ENCODE measurements around the gene WDR20.
A peak's percentile ranks its signal among the peaks of the same experiment; 100 is the strongest.

WDR20 gene

GRCh38 chr14:102232348-102232625 is 92.6 kb downstream of the WDR20 start:
- H3K4me2 ChIP-seq (ENCODE audit: low read depth, low read length, poor library complexity, severe bottlenecking) = no peak overlapping the region
- TF ChIP-seq CTCF (conservative IDR thresholded peaks at IDR 0.05; ENCODE audit: low read length) (no peak), EZH2phosphoT487 (IDR thresholded peaks at IDR 0.05; ENCODE audit: borderline replicate concordance) (no peak)
- H3K9ac ChIP-seq (ENCODE audit: low read depth, low read length, poor library complexity, severe bottlenecking) = no peak overlapping the region

GRCh38 chr14:102233081-102233480 is 93.4 kb downstream of the WDR20 start:
- no peak overlapping the region for H2AFZ ChIP-seq (ENCODE audit: low read length)
- no peak overlapping the region for H3K4me2 ChIP-seq (ENCODE audit: low read depth, low read length, poor library complexity, severe bottlenecking)
- H3K27me3 ChIP-seq (ENCODE audit: insufficient read depth, low read length, poor library complexity, severe bottlenecking) = no peaks in the 10 kb centered on the region
- no peaks in the 10 kb centered on the region for H4K20me1 ChIP-seq (ENCODE audit: insufficient read depth, low read length, poor library complexity, severe bottlenecking)
- no peak for TF ChIP-seq EZH2phosphoT487 (IDR thresholded peaks at IDR 0.05; ENCODE audit: borderline replicate concordance)
- TF ChIP-seq CTCF (conservative IDR thresholded peaks at IDR 0.05; ENCODE audit: low read length) = no peak
- H3K9ac ChIP-seq (ENCODE audit: low read depth, low read length, poor library complexity, severe bottlenecking) = no peak overlapping the region
- no peaks in the 10 kb centered on the region for H3K9me3 ChIP-seq (ENCODE audit: insufficient read depth, low read depth, low read length)
- no peaks in the 10 kb centered on the region for H3K36me3 ChIP-seq (ENCODE audit: insufficient read depth, low read length)
- H3K4me1 ChIP-seq (ENCODE audit: insufficient read depth, low read length, poor library complexity, severe bottlenecking) = no peaks in the 10 kb centered on the region
- H3F3A ChIP-seq (ENCODE audit: low read depth) = no peaks in the 10 kb centered on the region
- H3K9me2 ChIP-seq (replicated peaks; ENCODE audit: low read depth, low read length) = no peaks in the 10 kb centered on the region
- H3K4me3 ChIP-seq (ENCODE audit: low read length, poor library complexity, severe bottlenecking) = no peak overlapping the region
- no peaks in the 10 kb centered on the region for H3K79me2 ChIP-seq (ENCODE audit: insufficient read depth, low read length)

More at GRCh38 chr14:102232348-102232625, 92.6 kb downstream of the WDR20 start:
- Histone ChIP-seq H3K9me3 (ENCODE audit: insufficient read depth, low read depth, low read length) (no peaks in the 10 kb centered on the region), H4K20me1 (ENCODE audit: insufficient read depth, low read length, poor library complexity, severe bottlenecking) (no peaks in the 10 kb centered on the region), H3K4me1 (ENCODE audit: insufficient read depth, low read length, poor library complexity, severe bottlenecking) (no peaks in the 10 kb centered on the region), H3K27me3 (ENCODE audit: insufficient read depth, low read length, poor library complexity, severe bottlenecking) (no peaks in the 10 kb centered on the region), H3K9me2 (replicated peaks; ENCODE audit: low read depth, low read length) (no peaks in the 10 kb centered on the region), H3F3A (ENCODE audit: low read depth) (no peaks in the 10 kb centered on the region), H2AFZ (ENCODE audit: low read length) (no peak overlapping the region), H3K4me3 (ENCODE audit: low read length, poor library complexity, severe bottlenecking) (no peak overlapping the region), H3K36me3 (ENCODE audit: insufficient read depth, low read length) (no peaks in the 10 kb centered on the region), H3K79me2 (ENCODE audit: insufficient read depth, low read length) (no peaks in the 10 kb centered on the region)

- Histone ChIP-seq H3K4me2 (ENCODE audit: low read depth, low read length, poor library complexity, severe bottlenecking) (no peak overlapping the region), H3K4me1 (ENCODE audit: insufficient read depth, low read length, poor library complexity, severe bottlenecking) (no peaks in the 10 kb centered on the region), H3K36me3 (ENCODE audit: insufficient read depth, low read length) (no peaks in the 10 kb centered on the region), H3K27me3 (ENCODE audit: insufficient read depth, low read length, poor library complexity, severe bottlenecking) (no peaks in the 10 kb centered on the region), H3F3A (ENCODE audit: low read depth) (no peaks in the 10 kb centered on the region), H3K9me2 (replicated peaks; ENCODE audit: low read depth, low read length) (no peaks in the 10 kb centered on the region), H3K9ac (ENCODE audit: low read depth, low read length, poor library complexity, severe bottlenecking) (no peak overlapping the region), H3K79me2 (ENCODE audit: insufficient read depth, low read length) (no peaks in the 10 kb centered on the region), H2AFZ (ENCODE audit: low read length) (peak overlapping the region; percentile 26; the same call in 1 of the 2 replicates), H4K20me1 (ENCODE audit: insufficient read depth, low read length, poor library complexity, severe bottlenecking) (no peaks in the 10 kb centered on the region), H3K9me3 (ENCODE audit: insufficient read depth, low read depth, low read length) (no peaks in the 10 kb centered on the region), H3K4me3 (ENCODE audit: low read length, poor library complexity, severe bottlenecking) (no peak overlapping the region)
- TF ChIP-seq EZH2phosphoT487 (IDR thresholded peaks at IDR 0.05; ENCODE audit: borderline replicate concordance) (no peak), CTCF (conservative IDR thresholded peaks at IDR 0.05; ENCODE audit: low read length) (no peak)
These were observed 94.9 kb downstream of the WDR20 start for GRCh38 chr14:102234331-102235264.

All from Loucy (cell line).